IMR-90 (cell line): ENCODE data around the gene RNF144A. TPM values are rescaled to one million over a fixed set of nuclear protein-coding genes. Genes with fewer than 3 reads are reported as not detected.

Experiments
- ATAC-seq: fragments of 200-7000 bp; cut with Tn5 transposase; 2 replicates; pipeline ENCODE4 v1.9.1; 2020; ENCODE audit warnings: low read depth, mild to moderate bottlenecking, moderate library complexity
- BruUV-seq: library from RNA; stranded (reverse); fragments of 400-500 nt; replicated peaks from 2 replicates; lab custom pipeline; 2021; lab: Mats Ljungman, UMichigan
- CTCF ChIA-PET: fragments of 300-600 bp; formaldehyde crosslinking; extraction: SDS; loops from one replicate; lab custom pipeline; 2021; ENCODE audit warnings: antibody characterized with exemption; lab: Yijun Ruan, JAX
- POLR2A ChIA-PET: fragments of 300-600 bp; sonication (Branson Sonifier 250); formaldehyde crosslinking; loops from one replicate; lab custom pipeline; 2022; ENCODE audit warnings: antibody characterized with exemption; ENCODE audit not compliant: unreplicated experiment; lab: Charles Lee
- DNase-seq: peaks from one replicate; pipeline ENCODE4 v3.0.0; 2013
- H2AFZ ChIP-seq: replicated peaks from 2 replicates; pipeline ENCODE3; 2013; ENCODE audit warnings: low read length, mild to moderate bottlenecking; ENCODE audit not compliant: poor library complexity
- H2AK5ac ChIP-seq: 2 replicates; pipeline ENCODE4 v1.6.1; 2013; ENCODE audit warnings: low read depth, low read length, inconsistent platforms
- H2AK9ac ChIP-seq: replicated peaks from 2 replicates; pipeline ENCODE3; 2013; ENCODE audit warnings: mild to moderate bottlenecking, low read depth, low read length, moderate library complexity; ENCODE audit not compliant: poor library complexity
- H2BK120ac ChIP-seq: 2 replicates; pipeline ENCODE4 v1.6.1; 2013; ENCODE audit warnings: low read depth, low read length, inconsistent platforms
- H2BK15ac ChIP-seq: 3 replicates; pipeline ENCODE4 v1.6.1; 2013; ENCODE audit warnings: low read depth, low read length, inconsistent platforms
- H2BK20ac ChIP-seq: 2 replicates; pipeline ENCODE4 v1.6.1; 2013; ENCODE audit warnings: low read depth, mild to moderate bottlenecking, inconsistent platforms, low read length, moderate library complexity
- H2BK5ac ChIP-seq: 2 replicates; pipeline ENCODE4 v1.6.1; 2013; ENCODE audit warnings: mild to moderate bottlenecking, low read depth, low read length, inconsistent platforms; ENCODE audit not compliant: poor library complexity, severe bottlenecking
- H3K14ac ChIP-seq: replicated peaks from 2 replicates; pipeline ENCODE4 v1.6.1; 2013; ENCODE audit warnings: low read depth, low read length, inconsistent platforms
- H3K18ac ChIP-seq: 2 replicates; pipeline ENCODE4 v1.6.1; 2013; ENCODE audit warnings: low read depth, low read length, control low read depth
- H3K23ac ChIP-seq: 2 replicates; pipeline ENCODE4 v1.6.1; 2013; ENCODE audit warnings: low read depth, low read length, inconsistent platforms
- H3K27ac ChIP-seq: 2 replicates; pipeline ENCODE4 v1.5.1; 2013; ENCODE audit warnings: mild to moderate bottlenecking, control low read depth, low read length; ENCODE audit not compliant: insufficient read depth
- H3K27me3 ChIP-seq: 2 replicates; pipeline ENCODE4 v1.6.1; 2013; ENCODE audit warnings: low read length; ENCODE audit not compliant: control insufficient read depth, insufficient read depth
- H3K36me3 ChIP-seq: 2 replicates; pipeline ENCODE4 v1.6.1; 2013; ENCODE audit warnings: low read length, mixed read lengths; ENCODE audit not compliant: control insufficient read depth, insufficient read depth
- H3K4ac ChIP-seq: 2 replicates; pipeline ENCODE4 v1.6.1; 2013; ENCODE audit warnings: low read depth, low read length, inconsistent platforms
- H3K4me1 ChIP-seq: 2 replicates; pipeline ENCODE4 v1.6.1; 2013; ENCODE audit warnings: low read length, mixed read lengths; ENCODE audit not compliant: control insufficient read depth, insufficient read depth
- H3K4me2 ChIP-seq: 2 replicates; pipeline ENCODE4 v1.6.1; 2013; ENCODE audit warnings: low read depth, mild to moderate bottlenecking, control low read depth, low read length, moderate library complexity
- H3K4me3 ChIP-seq: 2 replicates; pipeline ENCODE4 v1.5.1; 2013; ENCODE audit warnings: low read depth, mild to moderate bottlenecking, control low read depth, low read length, moderate library complexity; ENCODE audit not compliant: insufficient read depth
- H3K56ac ChIP-seq: 2 replicates; pipeline ENCODE4 v1.6.1; 2013; ENCODE audit warnings: low read length, inconsistent platforms; ENCODE audit not compliant: insufficient read depth; ENCODE audit errors: extremely low read depth
- H3K79me1 ChIP-seq, 2 experiments: 2 replicates each; pipeline ENCODE4 v1.6.1; 2013; ENCODE audit warnings: low read length in 2 of 2, inconsistent platforms in 1 of 2, low read depth in 1 of 2
- H3K9ac ChIP-seq: 2 replicates; pipeline ENCODE4 v1.6.1; 2013; ENCODE audit warnings: low read depth, low read length, control low read depth
- H3K9me1 ChIP-seq: 2 replicates; pipeline ENCODE4 v1.6.1; 2013; ENCODE audit warnings: low read length, inconsistent platforms; ENCODE audit not compliant: insufficient read depth
- H3K9me3 ChIP-seq: 2 replicates; pipeline ENCODE4 v1.6.1; 2013; ENCODE audit warnings: low read length; ENCODE audit not compliant: control insufficient read depth, insufficient read depth
- H4K20me1 ChIP-seq: 2 replicates; pipeline ENCODE4 v1.6.1; 2013; ENCODE audit warnings: low read length, inconsistent platforms; ENCODE audit not compliant: insufficient read depth
- H4K5ac ChIP-seq: 2 replicates; pipeline ENCODE4 v1.6.1; 2013; ENCODE audit warnings: mild to moderate bottlenecking, low read depth, low read length, control low read depth
- H4K8ac ChIP-seq, 2 experiments: 2 replicates each; pipeline ENCODE4 v1.6.1; 2013; ENCODE audit warnings: low read depth in 2 of 2, low read length in 2 of 2, control low read depth in 1 of 2, inconsistent platforms in 1 of 2
- H4K91ac ChIP-seq: 2 replicates; pipeline ENCODE4 v1.6.1; 2013; ENCODE audit warnings: low read depth, low read length, inconsistent platforms; ENCODE audit not compliant: insufficient read depth
- MXI1 ChIP-seq: IDR thresholded peaks from 2 replicates; pipeline ENCODE4 v1.6.1; 2012; ENCODE audit warnings: low read depth, mild to moderate bottlenecking, low read length, moderate library complexity, borderline replicate concordance
- POLR2A ChIP-seq: IDR thresholded peaks from 2 replicates; pipeline ENCODE4 v1.6.1; 2012; ENCODE audit warnings: mild to moderate bottlenecking, low read depth, low read length
- SMC3 ChIP-seq: fragments of 150-350 bp; IDR thresholded peaks from 2 replicates; pipeline ENCODE4 v1.6.1; 2016; ENCODE audit warnings: low read depth, mild to moderate bottlenecking, antibody characterized with exemption, low read length, moderate library complexity
- WGBS, 2 experiments: methylation state at CpG; one replicate each; pipeline versions ENCODE4 v1.1.5 to v1.1.7; 2013; ENCODE audit warnings: missing lambda C conversion rate in 2 of 2; ENCODE audit not compliant: insufficient read length in 1 of 2; ENCODE audit errors: extremely low coverage in 2 of 2; 5-methylcytosine and 5-hydroxymethylcytosine counted together
- dilution Hi-C: fragments of 300-500 bp; cut with HindIII; formaldehyde crosslinking; loops from one replicate; pipeline ENCODE4 v1.14.3; 2018; ENCODE audit warnings: low sequenced_read_pairs; ENCODE audit not compliant: unreplicated experiment
- in situ Hi-C: fragments of 300-500 bp; cut with MboI; formaldehyde crosslinking; loops from 3 replicates; pipeline ENCODE4 v1.14.3; 2019; ENCODE audit warnings: low sequenced_read_pairs, inconsistent platforms, mixed read lengths
- intact Hi-C: fragments of 100-400 bp; cut with micrococcal nuclease; formaldehyde crosslinking; loops from 2 replicates; pipeline ENCODE4 v1.10.0; 2022
- polyA plus RNA-seq, 3 experiments: library from polyadenylated mRNA; depleted of rRNA; stranded (reverse); fragments of >200 nt; gene quantifications; 2 replicates each; pipeline ENCODE4 v1.2.3, GENCODE V29; 2012; ENCODE audit warnings: low replicate concordance in 1 of 3
- total RNA-seq: library from RNA; depleted of rRNA; stranded (reverse); fragments of >200 nt; gene quantifications from 2 replicates; pipeline ENCODE4 v1.2.3, GENCODE V29; 2012

RNF144A gene
- total and polyA plus RNA-seq, 2 of the 4 experiments (the other 2 are of a cell fraction): 0.18 to 0.26 TPM

GRCh38 chr2:7007846-7008741 is 90.9 kb downstream of the RNF144A start:
- Histone ChIP-seq H4K20me1 (no peaks in the 10 kb centered on the region), H2BK120ac (no peak overlapping the region), H3K27ac (no peak overlapping the region), H2AFZ (no peak overlapping the region), H3K9me1 (no peaks in the 10 kb centered on the region), H3K4me2 (no peak overlapping the region), H3K4me3 (no peak overlapping the region), H3K9ac (no peak overlapping the region), H3K18ac (no peak overlapping the region), H3K23ac (no peak overlapping the region), H3K36me3 (no peaks in the 10 kb centered on the region), H4K91ac (no peak overlapping the region), H3K4me1 (no peaks in the 10 kb centered on the region), H4K5ac (no peak overlapping the region), H2BK5ac (no peak overlapping the region), H3K9me3 (no peaks in the 10 kb centered on the region), H3K79me1 (no peaks in the 10 kb centered on the region), H2BK20ac (no peak overlapping the region), H2BK15ac (no peak overlapping the region), H4K8ac (no peak overlapping the region), H3K56ac (no peak overlapping the region), H3K14ac (no peak overlapping the region), H3K27me3 (no peaks in the 10 kb centered on the region), H3K4ac (no peak overlapping the region), H2AK9ac (no peak overlapping the region), H2AK5ac (no peak overlapping the region)
- TF ChIP-seq MXI1 (no peak), SMC3 (no peak), POLR2A (no peak)
- ChIA-PET CTCF (no interaction called here), POLR2A (no interaction called here)
- intact Hi-C loops: no loop called here
- WGBS, 2 experiments: 21% methylated on average over 11 of the region's 24 CpGs; no CpG with 5 or more reads in 1 of the 2 experiments
- dilution Hi-C loops: no loop called here
- 0 out of 2 replicates have a peak, but pooled peaks have one; percentile 17 for ATAC-seq
- no TSS peak for BruUV-seq
- in situ Hi-C loops: no loop called here
- DNase-seq: no peak
